Stimulated activated CD8-positive, alpha-beta memory T cell treated with anti-CD3 and anti-CD28 coated beads, Interleukin-7, amount 100 ng/mL, for 48 hours (primary cell): Measurements from ENCODE around the gene ADAMTSL1.

ENCODE experiments used
- DNase-seq, 2 donors: peaks; one replicate each; pipeline ENCODE4 v3.0.0-alpha.2; 2020; ENCODE audit warnings: low read depth in 1 of 2; ENCODE audit errors: extremely low read depth in 1 of 2

ADAMTSL1 gene

DNA sequence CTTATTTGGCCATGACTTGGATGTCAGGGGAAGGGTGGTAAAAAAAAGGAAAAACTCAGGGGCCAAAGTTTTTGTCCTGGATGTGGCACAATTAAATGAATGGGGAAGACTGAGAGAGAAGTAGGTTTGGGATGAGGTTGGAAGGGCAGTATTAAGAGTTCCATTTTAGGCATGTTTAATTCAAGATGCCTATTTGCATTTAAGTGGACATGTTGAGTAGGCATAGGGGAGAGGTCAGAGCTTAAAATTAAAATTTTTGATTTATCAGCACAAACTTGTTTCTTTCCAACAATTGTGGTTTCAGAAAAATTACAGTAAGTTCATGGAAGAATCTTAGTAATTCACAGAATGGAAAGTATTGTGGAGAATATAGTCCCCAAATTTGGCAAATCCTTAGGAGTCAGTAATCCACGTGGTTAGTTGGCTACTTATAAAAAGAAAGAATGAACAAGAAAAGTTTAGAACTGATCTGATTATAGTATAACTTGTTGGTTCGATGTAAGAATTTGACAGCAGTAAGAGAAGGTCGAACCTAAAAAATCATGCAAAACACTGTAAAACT is 293.1 kb downstream of the ADAMTSL1 start:
- DNase-seq, result no peak

GRCh38 chr9:18768951-18769622 is 295.1 kb downstream of the ADAMTSL1 start:
- DNase-seq, result no peak

- DNase-seq, result no peak
These were observed 296.4 kb downstream of the ADAMTSL1 start for GRCh38 chr9:18770131-18770908.

DNA sequence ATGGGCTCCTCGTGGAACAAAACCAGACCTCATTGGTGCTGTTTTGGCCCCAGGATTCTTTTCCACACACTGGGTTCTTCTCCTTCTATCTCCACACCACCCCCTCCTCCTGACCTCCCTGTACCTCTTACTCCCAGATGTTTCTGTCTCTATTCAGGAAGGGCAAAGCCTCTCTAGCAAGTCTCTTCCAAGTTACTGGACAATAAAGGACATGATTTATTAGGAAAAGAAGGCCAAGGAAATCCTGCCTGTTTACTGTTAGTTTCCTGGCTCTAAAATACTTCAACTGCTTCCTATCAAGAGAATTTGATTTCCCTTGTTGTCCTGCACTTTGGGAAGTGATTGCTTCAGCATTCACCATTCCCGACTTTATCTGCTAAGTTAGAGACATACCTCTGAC is 297.1 kb downstream of the ADAMTSL1 start:
- DNase-seq, result no peak

- DNase-seq, result no peak
These were observed 297.8 kb downstream of the ADAMTSL1 start for GRCh38 chr9:18771763-18772162.

DNA sequence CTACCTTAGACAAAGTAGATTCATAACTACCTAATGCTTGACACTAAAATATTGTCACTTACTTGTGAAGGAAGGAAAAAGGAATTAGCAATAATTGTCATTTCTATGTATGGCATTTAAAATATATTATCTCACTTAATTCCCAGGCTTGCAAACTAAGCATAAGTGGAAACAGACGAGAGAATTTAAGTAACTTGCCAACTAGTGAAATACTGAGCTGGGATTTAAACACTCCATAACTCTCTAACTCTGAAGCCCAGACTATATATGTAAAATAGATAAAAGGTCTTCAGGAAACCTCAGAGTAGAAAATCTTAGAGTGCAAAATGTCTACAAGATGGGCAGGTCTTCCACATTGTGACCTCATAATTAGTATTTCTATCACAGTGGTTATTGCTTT is 301.3 kb downstream of the ADAMTSL1 start:
- no peak for DNase-seq

DNA sequence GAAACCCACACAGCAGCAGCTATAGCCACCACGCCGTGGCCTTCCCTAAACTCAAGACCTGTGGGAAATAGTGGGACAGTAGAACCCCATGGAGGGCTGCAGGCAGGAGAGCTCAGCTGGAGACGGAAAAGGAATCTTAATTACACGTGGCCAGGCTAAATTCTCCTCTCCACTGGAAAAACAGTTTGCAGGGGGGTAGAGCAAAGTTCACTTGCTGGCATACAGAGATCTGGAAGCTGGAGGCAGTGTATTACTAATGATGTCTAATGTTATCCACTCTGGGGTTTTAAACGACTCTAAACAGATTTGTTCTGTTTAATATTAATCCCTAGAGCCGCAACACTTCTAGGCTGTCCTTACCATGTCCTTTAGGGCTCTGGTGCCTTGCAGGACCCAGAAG is 302.0 kb downstream of the ADAMTSL1 start:
- DNase-seq, result no peak

- no peak for DNase-seq
These were observed 303.2 kb downstream of the ADAMTSL1 start for GRCh38 chr9:18776836-18777820.

DNA sequence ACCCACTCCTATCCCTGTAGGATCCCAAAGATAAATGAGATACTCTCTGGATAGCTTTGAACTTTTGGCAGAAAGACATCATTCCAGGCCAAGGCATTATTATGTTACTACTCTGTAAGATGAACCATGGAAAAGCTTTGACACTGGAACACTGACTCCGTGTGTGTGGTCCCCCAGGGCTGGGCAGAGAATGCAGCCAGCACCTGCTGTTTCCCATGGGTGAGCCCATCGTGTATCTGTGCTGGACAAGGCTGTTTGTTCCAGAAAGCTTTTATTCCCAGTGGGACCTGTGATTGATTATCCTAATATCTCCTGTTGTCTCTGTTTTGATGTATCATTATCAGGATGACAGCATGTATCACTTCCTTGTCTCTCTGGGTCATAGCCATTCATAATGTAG is 304.2 kb downstream of the ADAMTSL1 start:
- DNase-seq, result no peak

GRCh38 chr9:18778846-18779245 is 304.9 kb downstream of the ADAMTSL1 start:
- DNase-seq, result no peak

DNA sequence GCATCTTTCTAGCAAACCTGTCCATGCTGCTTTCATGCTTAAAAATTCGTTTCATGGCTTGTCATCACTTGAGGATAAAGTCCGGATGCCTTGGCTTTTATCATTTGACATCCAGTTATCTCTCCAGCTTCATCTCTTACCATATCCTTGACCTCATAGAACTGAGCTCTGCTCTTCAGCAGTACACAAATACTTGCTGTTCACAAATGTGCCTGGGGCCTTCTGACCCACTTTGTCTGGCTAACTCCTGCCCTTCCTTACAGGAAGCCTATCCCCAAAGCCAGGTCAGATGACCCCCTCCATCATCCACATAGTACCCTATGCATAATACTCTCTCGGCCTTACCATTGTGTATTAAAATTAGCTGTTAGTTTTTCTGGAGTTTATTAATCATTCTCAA is 310.0 kb downstream of the ADAMTSL1 start:
- DNase-seq, result no peak

- DNase-seq, result no peak
These were observed 311.7 kb downstream of the ADAMTSL1 start for GRCh38 chr9:18785604-18786003.

DNA sequence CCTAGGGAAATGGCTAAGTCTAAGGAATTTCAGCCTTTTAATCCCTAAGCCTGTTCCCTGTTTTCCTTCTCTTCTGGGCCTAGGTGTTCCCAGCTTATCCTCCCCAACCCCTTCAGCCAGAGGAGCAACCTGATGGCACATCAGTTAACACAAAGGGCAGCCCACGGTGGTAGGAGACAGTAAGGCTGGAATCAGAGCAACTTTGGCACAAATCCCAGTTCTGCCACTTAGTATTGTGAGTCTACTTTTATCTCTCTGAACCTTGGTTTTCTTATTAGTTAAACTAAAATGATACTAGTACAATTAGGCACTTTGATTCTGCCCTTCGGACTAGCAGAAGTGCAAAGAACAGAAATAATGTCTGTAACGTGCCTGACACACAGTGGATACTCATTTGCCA is 312.2 kb downstream of the ADAMTSL1 start:
- DNase-seq, result no peak

DNA sequence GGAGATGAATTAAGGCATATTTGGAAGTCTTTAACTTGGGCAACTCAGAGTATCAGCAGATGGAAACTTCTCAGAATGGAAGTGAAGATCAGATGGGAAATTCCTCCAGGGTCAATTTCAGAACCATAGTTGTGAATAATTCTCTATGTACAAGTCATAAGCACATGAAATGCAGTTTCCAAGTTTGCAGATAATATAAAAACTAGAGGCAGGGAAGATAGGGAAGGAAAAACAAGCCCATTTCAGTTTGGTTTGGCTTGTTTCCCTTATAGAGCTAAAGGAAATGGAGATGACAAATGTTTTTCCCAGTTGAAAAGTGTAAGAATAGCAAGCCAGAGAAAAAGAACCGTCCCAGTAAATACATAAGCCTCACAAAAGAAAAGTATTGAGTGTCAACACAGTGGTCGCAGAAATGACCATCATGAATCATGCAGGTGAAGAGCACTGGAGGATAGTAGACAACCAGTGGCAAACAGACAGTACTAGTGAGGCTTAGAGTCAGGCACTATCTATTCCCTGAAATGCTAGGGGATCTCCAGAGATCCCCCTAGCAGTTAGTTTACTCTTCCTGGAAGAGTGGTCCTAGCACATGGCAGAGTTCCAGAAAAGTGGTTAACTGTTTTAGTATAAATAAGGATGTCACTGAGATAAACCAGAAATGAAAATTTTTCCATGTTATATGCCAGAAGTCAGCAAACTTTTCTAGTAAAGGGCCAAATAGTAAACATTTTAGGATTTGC is 313.1 kb downstream of the ADAMTSL1 start:
- no peak for DNase-seq

- no peak for DNase-seq
These were observed 314.3 kb downstream of the ADAMTSL1 start for GRCh38 chr9:18788256-18788655.

- DNase-seq, result no peak
These were observed 317.1 kb downstream of the ADAMTSL1 start for GRCh38 chr9:18791074-18791473.

DNA sequence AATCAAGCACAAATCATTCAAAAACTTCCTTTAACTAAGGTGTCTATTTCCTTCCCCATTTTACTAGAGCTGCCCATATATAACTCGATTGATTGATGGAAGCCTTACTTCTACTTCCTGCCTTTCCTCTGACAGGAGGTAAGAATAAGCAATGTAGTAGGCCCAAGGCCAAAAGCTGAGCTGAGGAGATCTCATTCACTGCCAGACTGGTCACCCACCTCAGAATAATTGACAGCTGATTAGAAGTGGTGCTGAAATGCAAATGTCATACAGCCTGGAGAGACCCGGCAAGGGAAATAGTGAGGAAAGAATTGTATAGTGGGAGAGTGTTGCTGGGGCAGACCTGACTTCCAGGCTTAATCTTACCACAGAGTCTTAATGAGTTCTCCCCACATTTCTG is 319.2 kb downstream of the ADAMTSL1 start:
- no peak for DNase-seq

- DNase-seq, result no peak
These were observed 322.2 kb downstream of the ADAMTSL1 start for GRCh38 chr9:18795947-18796671.

DNA sequence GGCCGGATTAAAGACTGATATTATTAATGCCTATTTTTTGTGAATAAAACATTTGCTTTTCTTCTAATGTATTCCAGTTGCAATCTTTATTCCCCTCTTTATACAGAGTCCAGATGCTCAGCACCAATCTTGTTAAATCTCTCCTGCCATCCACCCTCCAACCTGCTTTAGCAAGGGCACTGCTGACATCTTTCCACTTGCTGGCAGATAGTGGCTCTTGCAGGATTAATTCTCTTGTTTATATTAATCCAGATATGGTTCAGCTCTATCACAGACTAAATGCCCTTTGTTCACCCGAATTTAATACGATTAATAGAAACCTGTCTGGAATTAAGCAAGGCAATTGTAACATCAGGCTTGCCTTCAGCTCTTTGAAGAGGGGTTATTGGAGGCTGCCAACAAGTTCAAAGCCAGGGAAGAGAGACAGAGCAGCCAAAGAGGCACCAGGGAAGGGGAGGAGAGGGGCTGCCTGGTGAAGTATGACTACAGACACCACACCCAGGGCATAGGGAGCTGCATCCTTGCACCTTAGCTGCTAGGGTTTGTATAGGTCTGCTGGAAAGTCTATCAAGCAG is 322.8 kb downstream of the ADAMTSL1 start:
- no peak for DNase-seq
